ENCODE data around the gene DUSP22. TPM values are rescaled to one million over a fixed set of nuclear protein-coding genes. Genes with fewer than 3 reads are reported as not detected.

The DUSP22 gene
- total RNA-seq, 1 experiment from 2014 or later = 25.0 TPM

GRCh38 chr6:362924-363249 lies 70.6 kb downstream of the DUSP22 start:
- no peak overlapping the region for H2BK12ac ChIP-seq (ENCODE audit: insufficient read length, low read depth, low read length)
- no peak overlapping the region for H2BK15ac ChIP-seq (ENCODE audit: low read depth, low read length)
- H3K9me3 Mint-ChIP-seq = peaks cover 94 to 98% of the 10 kb centered on the region in 2 experiments
- no peaks in the 10 kb centered on the region for H3K27me3 ChIP-seq (ENCODE audit: insufficient read depth, low read length)
- no peaks in the 10 kb centered on the region for H3K79me1 ChIP-seq (ENCODE audit: insufficient read depth, low read depth, low read length, poor library complexity, severe bottlenecking)
- H4K5ac ChIP-seq (ENCODE audit: insufficient read length, low read depth, low read length) = no peak overlapping the region
- no peak overlapping the region for H3K27ac Mint-ChIP-seq
- H3K4me3 Mint-ChIP-seq = no peak overlapping the region
- no peak for TF ChIP-seq CTCF (conservative IDR thresholded peaks at IDR 0.05)
- H2AFZ ChIP-seq (ENCODE audit: low read length) = no peak overlapping the region
- H3K18ac ChIP-seq (ENCODE audit: insufficient read length, low read depth, low read length) = no peak overlapping the region
- H3K9me3 ChIP-seq (ENCODE audit: control insufficient read depth, low read depth, low read length) = peaks cover 77% of the 10 kb centered on the region
- no peak overlapping the region for H4K91ac ChIP-seq (ENCODE audit: insufficient read length, low read depth, low read length)
- no CpG with 5 or more reads among the region's 5 CpGs for WGBS (ENCODE audit: extremely low coverage, insufficient read length, low lambda C conversion rate)
- no peak overlapping the region for H4K8ac ChIP-seq (replicated peaks; ENCODE audit: insufficient read length, low read depth, low read length)
- no peak overlapping the region for H3T11ph ChIP-seq (ENCODE audit: low read length)
- peaks cover 27 to 35% (median 34%) of the 10 kb centered on the region in 3 experiments for H3K36me3 Mint-ChIP-seq (ENCODE audit: insufficient read depth in 1 of 3, low read depth in 3 of 3)
- no peak for DNase-seq
- no peaks in the 10 kb centered on the region for H3K79me2 ChIP-seq (ENCODE audit: insufficient read depth, low read length)
- H3K14ac ChIP-seq (ENCODE audit: insufficient read depth, low read length) = no peak overlapping the region
- H3K4me1 Mint-ChIP-seq = no peaks in the 10 kb centered on the region
- H4K20me1 ChIP-seq (ENCODE audit: control insufficient read depth, insufficient read depth, insufficient read length) = no peaks in the 10 kb centered on the region
- H2BK20ac ChIP-seq (ENCODE audit: low read depth, low read length, poor library complexity, severe bottlenecking) = no peak overlapping the region
- no peaks in the 10 kb centered on the region for H3K23me2 ChIP-seq (ENCODE audit: insufficient read length, low read depth, low read length, poor library complexity, severe bottlenecking)
- no peak overlapping the region for H3K4ac ChIP-seq (ENCODE audit: low read depth, low read length)
- no peak overlapping the region for H2AK5ac ChIP-seq (ENCODE audit: insufficient read length, low read length)
- no peak overlapping the region for H2BK5ac ChIP-seq (ENCODE audit: insufficient read length, low read length)
- H3K56ac ChIP-seq (ENCODE audit: insufficient read length, low read depth, low read length) = no peak overlapping the region
- no peak overlapping the region for H3K9ac ChIP-seq (ENCODE audit: extremely low read depth, insufficient read length, low read length)
- H3K23ac ChIP-seq (ENCODE audit: insufficient read length, low read depth, low read length) = no peak overlapping the region
- no peak overlapping the region for H3K4me2 ChIP-seq (ENCODE audit: insufficient read depth, insufficient read length, low read length)
- no peaks in the 10 kb centered on the region for H3K4me1 ChIP-seq (ENCODE audit: insufficient read depth, low read length)
- H3K27me3 Mint-ChIP-seq (ENCODE audit: low read depth) = peaks cover 26% of the 10 kb centered on the region
- H2BK120ac ChIP-seq (ENCODE audit: low read depth, low read length, poor library complexity, severe bottlenecking) = no peak overlapping the region
- no peak overlapping the region for H3K27ac ChIP-seq (ENCODE audit: insufficient read length, low read depth, low read length)

All from H9 (cell line).